CD4-positive, alpha-beta T cell treated with Interleukin-4 for 4 hours (primary cell): ENCODE measurements around the gene AP2S1.
"Not testable (repeated sequence)": the region's sequence is repeated elsewhere in the genome, so short reads cannot be mapped to it uniquely, and the experiment has no call there.

Experiments
- DNase-seq: peaks from one replicate; pipeline ENCODE4 v3.0.0-alpha.2; 2020

AP2S1 gene

GRCh38 chr19:46866407-46867136, 15.9 kb upstream of the AP2S1 start:
- DNase-seq, result no peak

- DNase-seq, result no peak
Measured at GRCh38 chr19:46863818-46864629, 13.4 kb upstream of the AP2S1 start.

GRCh38 chr19:46862974-46863632, 12.5 kb upstream of the AP2S1 start:
- no peak for DNase-seq

GRCh38 chr19:46862503-46862834, 11.8 kb upstream of the AP2S1 start:
- DNase-seq, result no peak

GRCh38 chr19:46861691-46862502, 11.3 kb upstream of the AP2S1 start:
- DNase-seq, result no peak

- peak; percentile 84 for DNase-seq
Measured at GRCh38 chr19:46860846-46861690, 10.4 kb upstream of the AP2S1 start, which contains the start of gene ARHGAP35. Gene ARHGAP35, plus strand, starts transcription at chr19:46860997. Its CDS starts 57,679 bp downstream, at chr19:46918676.

DNA sequence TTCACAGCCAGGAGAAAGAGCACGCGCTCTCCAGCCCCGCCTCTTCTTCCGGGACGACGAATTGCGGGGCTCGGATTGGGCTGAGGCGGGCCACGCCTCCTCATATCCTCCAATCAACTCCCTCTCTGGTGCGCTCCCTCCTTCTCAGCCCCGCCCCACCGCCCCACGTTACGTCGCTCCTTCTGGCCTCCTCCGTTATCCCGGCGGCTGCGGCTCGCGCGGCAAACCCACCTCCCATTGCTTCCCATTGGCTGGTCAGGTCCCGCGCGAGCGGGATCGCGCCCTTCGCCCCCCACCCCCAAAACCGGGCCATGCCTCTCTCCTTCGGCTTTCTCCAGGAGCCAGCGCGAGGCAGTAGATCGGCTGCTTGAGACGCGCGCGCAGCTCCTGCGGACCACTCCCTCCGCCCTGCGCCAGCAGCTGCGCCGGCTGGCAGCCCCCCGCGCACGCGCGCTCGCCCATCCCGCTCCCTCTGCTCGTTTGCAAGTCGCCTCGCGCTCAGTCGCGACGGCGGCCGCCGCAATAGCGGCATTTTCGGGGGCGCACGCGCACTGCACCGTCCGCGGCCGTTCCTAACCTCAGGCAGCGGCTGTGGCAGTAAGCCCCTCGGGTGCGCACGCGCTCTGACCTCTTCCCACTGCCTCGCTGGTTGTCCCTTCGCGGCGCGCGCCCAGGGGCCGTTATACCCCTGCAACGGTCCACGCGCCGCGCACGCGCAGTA, 9.6 kb upstream of the AP2S1 start:
- peak; percentile 94 for DNase-seq

GRCh38 chr19:46859637-46860124, 9.0 kb upstream of the AP2S1 start:
- DNase-seq, result no peak

DNA sequence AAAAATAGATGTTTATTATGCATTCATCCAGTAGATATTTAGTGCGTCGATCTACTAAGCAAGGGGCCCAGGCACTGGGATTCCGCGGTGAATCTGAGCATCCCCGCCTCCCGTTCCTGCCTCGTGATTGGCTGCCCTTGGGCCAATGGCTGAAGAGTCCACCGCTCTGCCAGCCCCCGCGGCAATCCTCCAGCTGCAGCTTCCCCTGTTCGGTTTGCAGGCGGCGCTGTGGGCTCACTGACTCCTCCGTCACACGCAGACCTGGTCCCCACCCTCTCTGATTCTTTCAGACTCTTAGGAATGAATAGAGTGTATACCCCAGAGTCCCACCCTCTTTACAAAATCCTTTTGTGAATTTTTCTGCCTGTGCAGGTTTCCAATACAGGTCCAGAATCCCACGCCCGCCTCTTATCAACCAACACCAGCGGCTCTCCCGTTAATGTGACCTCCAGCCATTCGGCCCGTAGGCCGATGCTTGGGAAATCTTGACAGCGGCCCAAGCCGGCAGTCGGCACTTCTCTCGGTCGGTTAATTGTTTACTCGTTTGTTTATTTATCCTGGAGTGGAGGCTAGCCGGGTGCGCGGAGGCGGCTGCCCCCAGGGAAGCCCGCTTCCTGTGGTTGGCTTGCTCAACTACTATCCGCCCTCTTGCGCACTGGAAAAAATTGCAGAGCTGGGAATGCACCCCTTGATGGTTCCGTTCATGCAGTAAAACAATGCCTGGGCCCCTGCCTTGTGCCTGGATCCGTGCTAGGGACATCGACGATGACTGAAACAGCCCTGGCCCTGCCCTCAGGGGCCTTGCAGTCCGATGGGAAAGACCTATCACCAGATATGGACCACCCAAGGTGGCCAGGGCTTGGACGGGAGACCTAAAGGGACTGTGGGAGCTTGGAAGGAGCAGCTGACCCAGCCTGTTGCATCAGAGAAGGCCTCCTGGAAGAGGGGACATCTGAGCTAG, 5.7 kb upstream of the AP2S1 start:
- peak; percentile 92 for DNase-seq

- not testable (repeated sequence) for DNase-seq
Measured at GRCh38 chr19:46854698-46855097, 4.1 kb upstream of the AP2S1 start.

GRCh38 chr19:46852830-46853229, 2.2 kb upstream of the AP2S1 start:
- DNase-seq, result no peak

- no peak for DNase-seq
Measured at GRCh38 chr19:46849610-46850009, 1.0 kb downstream of the AP2S1 start.

- no peak for DNase-seq
Measured at GRCh38 chr19:46848389-46848788, 2.3 kb downstream of the AP2S1 start.

- no peak for DNase-seq
Measured at GRCh38 chr19:46847528-46847927, 3.1 kb downstream of the AP2S1 start.

GRCh38 chr19:46845959-46846459, 4.6 kb downstream of the AP2S1 start:
- no peak for DNase-seq

DNA sequence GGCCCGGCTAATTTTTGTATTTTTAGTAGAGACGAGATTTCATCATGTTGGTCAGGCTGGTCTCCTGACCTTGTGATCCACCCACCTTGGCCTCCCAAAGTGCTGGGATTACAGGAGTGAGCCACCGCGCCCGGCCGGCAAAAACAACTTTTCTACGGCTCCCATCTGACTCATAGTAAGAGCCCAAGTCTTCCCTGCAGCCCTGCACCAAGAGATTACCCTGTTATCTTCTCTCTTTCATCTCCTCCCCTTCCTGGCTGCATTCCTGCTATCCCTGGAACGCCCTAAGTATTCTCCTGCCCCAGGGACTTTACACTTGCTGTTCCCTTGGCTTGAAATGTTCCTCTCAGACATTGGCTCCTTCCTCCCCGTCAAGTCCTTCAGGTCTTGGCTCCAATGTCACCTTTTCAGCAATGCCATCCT, 6.6 kb downstream of the AP2S1 start:
- no peak for DNase-seq

GRCh38 chr19:46842791-46843190, 7.9 kb downstream of the AP2S1 start:
- DNase-seq, result no peak

GRCh38 chr19:46841458-46842083, 9.1 kb downstream of the AP2S1 start:
- no peak for DNase-seq

GRCh38 chr19:46840498-46840942, 10.1 kb downstream of the AP2S1 start:
- DNase-seq, result peak; percentile 43
